H9 (cell line): ENCODE results near the gene AGA. TPM values are rescaled to one million over a fixed set of nuclear protein-coding genes. Genes with fewer than 3 reads are reported as not detected.

ENCODE experiments used
- DNase-seq: peaks from one replicate; pipeline ENCODE4 v3.0.0-alpha.2; 2017
- H2AFZ ChIP-seq: one replicate; pipeline ENCODE4 v1.6.1; 2013; ENCODE audit warnings: mild to moderate bottlenecking, low read length, control low read depth, moderate library complexity
- H2AK5ac ChIP-seq: 2 replicates; pipeline ENCODE4 v1.6.1; 2013; ENCODE audit warnings: low read length, control low read depth, mixed read lengths; ENCODE audit not compliant: insufficient read length
- H2BK120ac ChIP-seq: one replicate; pipeline ENCODE4 v1.6.1; 2013; ENCODE audit warnings: low read depth, mild to moderate bottlenecking, low read length, control low read depth, inconsistent platforms; ENCODE audit not compliant: poor library complexity, severe bottlenecking
- H2BK12ac ChIP-seq: 2 replicates; pipeline ENCODE4 v1.6.1; 2013; ENCODE audit warnings: low read length, control low read depth, mixed read lengths, low read depth; ENCODE audit not compliant: insufficient read length
- H2BK15ac ChIP-seq: 2 replicates; pipeline ENCODE4 v1.6.1; 2013; ENCODE audit warnings: low read depth, low read length, control low read depth
- H2BK20ac ChIP-seq: one replicate; pipeline ENCODE4 v1.6.1; 2013; ENCODE audit warnings: low read depth, mild to moderate bottlenecking, low read length, control low read depth, inconsistent platforms; ENCODE audit not compliant: poor library complexity, severe bottlenecking
- H2BK5ac ChIP-seq: 2 replicates; pipeline ENCODE4 v1.6.1; 2013; ENCODE audit warnings: low read length, control low read depth, mixed read lengths; ENCODE audit not compliant: insufficient read length
- H3K14ac ChIP-seq: 2 replicates; pipeline ENCODE4 v1.6.1; 2013; ENCODE audit warnings: low read length, control low read depth; ENCODE audit not compliant: insufficient read depth
- H3K18ac ChIP-seq: 2 replicates; pipeline ENCODE4 v1.6.1; 2013; ENCODE audit warnings: low read depth, mild to moderate bottlenecking, mixed read lengths, low read length, control low read depth; ENCODE audit not compliant: insufficient read length
- H3K23ac ChIP-seq: 2 replicates; pipeline ENCODE4 v1.6.1; 2013; ENCODE audit warnings: low read length, control low read depth, mixed read lengths, low read depth; ENCODE audit not compliant: insufficient read length
- H3K23me2 ChIP-seq: 2 replicates; pipeline ENCODE4 v1.6.1; 2013; ENCODE audit warnings: low read depth, mild to moderate bottlenecking, mixed read lengths, low read length, control low read depth; ENCODE audit not compliant: insufficient read length, poor library complexity, severe bottlenecking
- H3K27ac ChIP-seq: 2 replicates; pipeline ENCODE4 v1.5.1; 2013; ENCODE audit warnings: low read length, control low read depth, mixed read lengths, low read depth; ENCODE audit not compliant: insufficient read length
- H3K27me3 ChIP-seq: 2 replicates; pipeline ENCODE4 v1.6.1; 2013; ENCODE audit warnings: low read length, control low read depth, inconsistent platforms; ENCODE audit not compliant: insufficient read depth
- H3K4ac ChIP-seq: 2 replicates; pipeline ENCODE4 v1.6.1; 2013; ENCODE audit warnings: low read depth, mild to moderate bottlenecking, control low read depth, inconsistent platforms, low read length, moderate library complexity
- H3K4me1 ChIP-seq: 2 replicates; pipeline ENCODE4 v1.6.1; 2013; ENCODE audit warnings: low read length, control low read depth, inconsistent platforms; ENCODE audit not compliant: insufficient read depth
- H3K4me2 ChIP-seq: 2 replicates; pipeline ENCODE4 v1.6.1; 2013; ENCODE audit warnings: low read length, control low read depth, mixed read lengths; ENCODE audit not compliant: insufficient read length, insufficient read depth
- H3K56ac ChIP-seq: 2 replicates; pipeline ENCODE4 v1.6.1; 2013; ENCODE audit warnings: low read depth, mild to moderate bottlenecking, mixed read lengths, low read length, control low read depth; ENCODE audit not compliant: insufficient read length
- H3K79me1 ChIP-seq: 2 replicates; pipeline ENCODE4 v1.6.1; 2013; ENCODE audit warnings: low read depth, mild to moderate bottlenecking, moderate library complexity, low read length, control low read depth, inconsistent platforms; ENCODE audit not compliant: insufficient read depth, poor library complexity, severe bottlenecking
- H3K79me2 ChIP-seq: 2 replicates; pipeline ENCODE4 v1.6.1; 2013; ENCODE audit warnings: low read length, control low read depth, inconsistent platforms; ENCODE audit not compliant: insufficient read depth
- H3K9ac ChIP-seq: 2 replicates; pipeline ENCODE4 v1.6.1; 2013; ENCODE audit warnings: low read length, control low read depth, mixed read lengths; ENCODE audit not compliant: insufficient read length; ENCODE audit errors: extremely low read depth
- H3K9me3 ChIP-seq: one replicate; pipeline ENCODE4 v1.6.1; 2013; ENCODE audit warnings: low read depth, low read length, inconsistent platforms; ENCODE audit not compliant: control insufficient read depth
- H3T11ph ChIP-seq: one replicate; pipeline ENCODE4 v1.6.1; 2013; ENCODE audit warnings: mild to moderate bottlenecking, low read length, control low read depth, inconsistent platforms
- H4K20me1 ChIP-seq: one replicate; pipeline ENCODE4 v1.6.1; 2013; ENCODE audit not compliant: control insufficient read depth, insufficient read length, insufficient read depth
- H4K5ac ChIP-seq: 2 replicates; pipeline ENCODE4 v1.6.1; 2013; ENCODE audit warnings: low read depth, mild to moderate bottlenecking, mixed read lengths, low read length, control low read depth; ENCODE audit not compliant: insufficient read length
- H4K8ac ChIP-seq: replicated peaks from 2 replicates; pipeline ENCODE4 v1.6.1; 2013; ENCODE audit warnings: low read length, control low read depth, mixed read lengths, low read depth; ENCODE audit not compliant: insufficient read length
- H4K91ac ChIP-seq: 2 replicates; pipeline ENCODE4 v1.6.1; 2013; ENCODE audit warnings: low read depth, mild to moderate bottlenecking, moderate library complexity, mixed read lengths, low read length, control low read depth; ENCODE audit not compliant: insufficient read length
- H3K27ac Mint-ChIP-seq, 3 experiments: 2 replicates in 2 of 3; 3 replicates in 1 of 3; pipeline ENCODE4 v1.8.0; 2020 to 2021; ENCODE audit warnings: mixed read lengths in 3 of 3, mild to moderate bottlenecking in 1 of 3, moderate library complexity in 1 of 3
- H3K27me3 Mint-ChIP-seq: 2 replicates; pipeline ENCODE4 v1.8.0; 2021; ENCODE audit warnings: low read depth, mild to moderate bottlenecking, moderate library complexity, mixed read lengths
- H3K36me3 Mint-ChIP-seq, 3 experiments: 2 replicates in 2 of 3; 3 replicates in 1 of 3; pipeline ENCODE4 v1.8.0; 2020 to 2021; ENCODE audit warnings: low read depth in 3 of 3, mixed read lengths in 3 of 3; ENCODE audit not compliant: insufficient read depth in 1 of 3
- H3K4me1 Mint-ChIP-seq, 2 experiments: 2 replicates each; pipeline ENCODE4 v1.8.0; 2020; ENCODE audit warnings: mixed read lengths in 2 of 2
- H3K4me3 Mint-ChIP-seq, 2 experiments: 2 replicates in 1 of 2; 3 replicates in 1 of 2; pipeline ENCODE4 v1.8.0; 2020 to 2021; ENCODE audit warnings: mild to moderate bottlenecking in 2 of 2, mixed read lengths in 2 of 2, moderate library complexity in 1 of 2
- H3K9me3 Mint-ChIP-seq, 2 experiments: 2 replicates in 1 of 2; 3 replicates in 1 of 2; pipeline ENCODE4 v1.8.0; 2020; ENCODE audit warnings: mild to moderate bottlenecking in 2 of 2, mixed read lengths in 2 of 2, moderate library complexity in 1 of 2
- CTCF ChIP-seq: fragments of 200-600 bp; sonication (generic); conservative IDR thresholded peaks from 3 replicates; pipeline ENCODE4 v1.8.0; 2021; ENCODE audit warnings: antibody characterized with exemption, mild to moderate bottlenecking
- WGBS: extraction: QIAGEN DNeasy Blood & Tissue Kit; methylation state at CpG from one replicate; pipeline ENCODE4 v1.1.7; 2013; ENCODE audit warnings: missing lambda C conversion rate, low lambda C conversion rate, mixed read lengths; ENCODE audit not compliant: insufficient read length; ENCODE audit errors: extremely low coverage; 5-methylcytosine and 5-hydroxymethylcytosine counted together
- total RNA-seq: library from RNA; stranded (reverse); gene quantifications from 2 replicates; pipeline ENCODE4 v1.2.1, GENCODE V29; 2021

The AGA gene
- total RNA-seq, 1 experiment from 2014 or later: 10.0 TPM

- Histone ChIP-seq H2BK120ac (no peak overlapping the region), H2AK5ac (no peak overlapping the region), H2AFZ (no peak overlapping the region), H3K9ac (no peak overlapping the region), H3K4ac (no peak overlapping the region), H3K79me2 (no peaks in the 10 kb centered on the region), H3K4me2 (no peak overlapping the region), H3K14ac (no peak overlapping the region), H2BK12ac (no peak overlapping the region), H4K20me1 (no peaks in the 10 kb centered on the region), H3K23ac (no peak overlapping the region), H3K23me2 (no peaks in the 10 kb centered on the region), H2BK15ac (no peak overlapping the region), H3T11ph (no peak overlapping the region), H2BK20ac (no peak overlapping the region), H4K8ac (no peak overlapping the region), H3K18ac (no peak overlapping the region), H3K79me1 (no peaks in the 10 kb centered on the region), H4K91ac (no peak overlapping the region), H3K4me1 (no peaks in the 10 kb centered on the region), H3K27me3 (no peaks in the 10 kb centered on the region), H3K27ac (no peak overlapping the region), H3K56ac (no peak overlapping the region), H4K5ac (no peak overlapping the region), H3K9me3 (no peaks in the 10 kb centered on the region), H2BK5ac (no peak overlapping the region)
- no peaks in the 10 kb centered on the region for H3K36me3 Mint-ChIP-seq
- no peak overlapping the region for H3K27ac Mint-ChIP-seq
- no peaks in the 10 kb centered on the region for H3K27me3 Mint-ChIP-seq
- no peak for TF ChIP-seq CTCF
- WGBS: no CpG with 5 or more reads among the region's 1 CpG
- no peaks in the 10 kb centered on the region; a peak in 2 of 5 replicates for H3K9me3 Mint-ChIP-seq
- H3K4me3 Mint-ChIP-seq: no peak overlapping the region
- DNase-seq: no peak
- peaks cover 14 to 18% of the 10 kb centered on the region in 2 experiments for H3K4me1 Mint-ChIP-seq
Observed at GRCh38 chr4:177451108-177451500, 8.9 kb upstream of the AGA start.
